K562 (cell line): ENCODE results near the gene PRMT2. TPM values are rescaled to one million over a fixed set of nuclear protein-coding genes. Genes with fewer than 3 reads are reported as not detected.

Source experiments
- ARHGAP35 ChIP-seq: fragments of 450-650 bp; IDR thresholded peaks from 2 replicates; pipeline ENCODE4 v1.6.1; 2018; ENCODE audit not compliant: partially characterized antibody
- CBX1 ChIP-seq: sonication (generic); IDR thresholded peaks from 2 replicates; pipeline ENCODE4 v1.6.1; 2016; ENCODE audit warnings: antibody characterized with exemption, low read depth, mild to moderate bottlenecking
- CC2D1A ChIP-seq: fragments of 450-650 bp; IDR thresholded peaks from 2 replicates; pipeline ENCODE4 v1.6.1; 2017; ENCODE audit warnings: mild to moderate bottlenecking
- CEBPB ChIP-seq: fragments of 450-650 bp; IDR thresholded peaks from 2 replicates; pipeline ENCODE4 v1.6.1; 2016; ENCODE audit warnings: missing genetic modification characterization, missing compliant biosample characterization
- DACH1 ChIP-seq: fragments of 450-650 bp; IDR thresholded peaks from 2 replicates; pipeline ENCODE4 v1.6.1; 2018; ENCODE audit not compliant: partially characterized antibody
- HDAC8 ChIP-seq: fragments of 450-650 bp; IDR thresholded peaks from 2 replicates; pipeline ENCODE4 v1.6.1; 2016; ENCODE audit warnings: mild to moderate bottlenecking, missing genetic modification characterization, moderate library complexity, missing compliant biosample characterization
- HLTF ChIP-seq: fragments of 450-650 bp; IDR thresholded peaks from 2 replicates; pipeline ENCODE4 v1.6.1; 2016
- JUNB ChIP-seq: fragments of 450-650 bp; formaldehyde crosslinking; conservative IDR thresholded peaks from 2 replicates; pipeline ENCODE4 v1.4.0; 2020; ENCODE audit warnings: mild to moderate bottlenecking
- LCOR ChIP-seq: sonication (generic); formaldehyde crosslinking; IDR thresholded peaks from 2 replicates; pipeline ENCODE4 v1.8.0; 2022; ENCODE audit warnings: mild to moderate bottlenecking, missing genetic modification reagents
- MLX ChIP-seq, 2 experiments: fragments of 450-650 bp in 1 of 2; sonication (generic) in 1 of 2; formaldehyde crosslinking; conservative IDR thresholded peaks; 2 replicates each; pipeline versions ENCODE4 v1.4.0 to v1.8.1; 2020 to 2022; ENCODE audit warnings: mild to moderate bottlenecking in 1 of 2, missing genetic modification reagents in 1 of 2
- NR2C2 ChIP-seq, 2 experiments: fragments of 200-800 bp in 1 of 2; sonication (Bioruptor generic) in 1 of 2; sonication (generic) in 1 of 2; formaldehyde crosslinking in 1 of 2; IDR thresholded peaks; 2 replicates each; pipeline versions ENCODE4 v1.6.1 to v1.8.0; 2016 to 2022; ENCODE audit warnings: mild to moderate bottlenecking in 1 of 2, missing compliant biosample characterization in 1 of 2, missing genetic modification characterization in 1 of 2, missing genetic modification reagents in 1 of 2
- PTTG1 ChIP-seq: fragments of 450-650 bp; IDR thresholded peaks from 2 replicates; pipeline ENCODE4 v1.6.1; 2016; ENCODE audit warnings: low read depth, mild to moderate bottlenecking, missing genetic modification characterization, missing compliant biosample characterization
- STAT5B ChIP-seq: fragments of 250-450 bp; sonication (Bioruptor Pico); IDR thresholded peaks from 2 replicates; pipeline ENCODE4 v1.8.0; 2021; ENCODE audit warnings: mild to moderate bottlenecking, inconsistent platforms
- TAF15 ChIP-seq: fragments of 200-400 bp; formaldehyde crosslinking; IDR thresholded peaks from 2 replicates; pipeline ENCODE4 v1.6.1; 2017; ENCODE audit warnings: mild to moderate bottlenecking, low read depth, low read length, moderate library complexity
- TAF7 ChIP-seq: fragments of 450-650 bp; IDR thresholded peaks from 2 replicates; pipeline ENCODE4 v1.6.1; 2016; ENCODE audit warnings: missing genetic modification characterization, missing compliant biosample characterization
- UBTF ChIP-seq, 2 experiments: IDR thresholded peaks; 2 replicates each; pipeline ENCODE4 v1.6.1; 2012; ENCODE audit warnings: improper control_type of control experiment in 2 of 2, low read depth in 2 of 2, low read length in 2 of 2, borderline replicate concordance in 1 of 2
- ZBTB7A ChIP-seq: IDR thresholded peaks from 2 replicates; pipeline ENCODE4 v1.6.1; 2011; ENCODE audit warnings: low read depth, mild to moderate bottlenecking, low read length, moderate library complexity, borderline replicate concordance; ENCODE audit not compliant: control insufficient read depth
- ZNF217 ChIP-seq: sonication (generic); formaldehyde crosslinking; IDR thresholded peaks from 2 replicates; pipeline ENCODE4 v1.8.0; 2022; ENCODE audit warnings: mild to moderate bottlenecking, missing genetic modification reagents
- ZNF253 ChIP-seq: fragments of 250-450 bp; sonication (Bioruptor Pico); conservative IDR thresholded peaks from 2 replicates; pipeline ENCODE4 v1.6.1; 2021; ENCODE audit warnings: mild to moderate bottlenecking
- ZNF655 ChIP-seq: fragments of 250-450 bp; sonication (Bioruptor Pico); IDR thresholded peaks from 2 replicates; pipeline ENCODE4 v1.5.0; 2021
- ZNF780A ChIP-seq: fragments of 250-450 bp; sonication (Bioruptor Pico); IDR thresholded peaks from 2 replicates; pipeline ENCODE4 v1.5.0; 2021; ENCODE audit warnings: mild to moderate bottlenecking
- polyA plus RNA-seq, 8 experiments: library from polyadenylated mRNA; depleted of rRNA in 4 of 8; stranded (reverse) in 5 of 8; unstranded in 3 of 8; fragments of >200 nt; fragmentation: Nextera tagmentation in 2 of 8; fragmentation: Illumina TruSeq in 1 of 8; extraction: Ambion mirVana in 2 of 8; extraction: Trizol in 1 of 8; gene quantifications; 2 replicates each; pipeline versions ENCODE4 v1.2.1 to v1.2.3, GENCODE V29; 2011 to 2014; ENCODE audit warnings: inconsistent platforms in 1 of 8, missing spikeins in 1 of 8
- total RNA-seq, 7 experiments: library from RNA; depleted of rRNA in 6 of 7; stranded (reverse); fragments of >200 nt in 6 of 7; fragmentation: Illumina TruSeq in 2 of 7; extraction: Trizol in 2 of 7; gene quantifications; 2 replicates each; pipeline versions ENCODE4 v1.2.1 to v1.2.3, GENCODE V29; 2011 to 2021; ENCODE audit warnings: low replicate concordance in 1 of 7
- TF ChIP-seq, protein P1 (sequence below): fragments of 450-650 bp; IDR thresholded peaks from 2 replicates; pipeline ENCODE4 v1.6.1; 2016; ENCODE audit warnings: borderline replicate concordance

The PRMT2 gene
- total and polyA plus RNA-seq, 9 of the 15 experiments (the other 6 are each of a cell fraction or from before 2014, with no cell fraction given) = 37.2 to 85.7 (median 59.3) TPM

DNA sequence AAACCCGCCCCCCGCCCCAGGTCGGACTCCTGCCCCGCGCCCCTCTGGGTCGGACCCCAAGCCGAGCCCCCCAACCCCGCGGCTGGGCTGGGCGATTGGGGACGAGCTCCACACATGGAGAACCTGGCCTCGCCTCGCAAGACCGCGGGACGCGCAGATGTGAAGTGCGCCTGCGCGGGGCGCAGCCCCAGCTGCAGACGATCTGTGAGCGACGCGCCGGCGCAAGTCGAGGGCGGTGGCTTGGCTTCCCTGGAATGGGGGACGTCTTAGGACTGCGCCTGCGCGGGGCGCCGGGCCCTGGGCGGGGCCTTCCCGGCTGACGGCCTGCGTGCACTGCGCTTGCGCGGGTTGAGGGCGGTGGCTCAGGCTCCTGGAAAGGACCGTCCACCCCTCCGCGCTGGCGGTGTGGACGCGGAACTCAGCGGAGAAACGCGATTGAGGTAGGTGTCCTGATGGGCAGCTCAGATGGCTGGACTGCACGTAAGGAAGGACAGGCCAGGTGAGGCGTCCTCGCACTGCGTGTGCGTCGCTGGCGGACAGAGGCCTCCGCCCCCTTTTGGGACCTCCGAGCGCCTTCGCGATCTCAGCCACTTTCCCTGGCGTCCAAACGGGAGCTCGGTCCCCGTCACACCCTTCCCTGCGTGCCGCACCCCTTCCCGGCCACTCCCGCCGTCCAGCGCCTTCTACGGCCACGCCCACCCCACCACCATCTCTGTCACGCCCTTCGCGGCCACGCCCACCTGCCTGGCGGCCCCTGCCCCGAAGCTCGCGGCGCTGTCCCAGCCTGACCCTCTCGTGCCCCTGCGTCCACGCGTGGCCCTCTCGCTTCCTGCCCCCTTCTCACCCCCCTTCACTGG, at the start of gene PRMT2 (continued):
- no peak for TF ChIP-seq UBTF (IDR thresholded peaks at IDR 0.05; ENCODE audit: borderline replicate concordance in 1 of 2, low read depth in 2 of 2, low read length in 2 of 2)
- TF ChIP-seq ARHGAP35 = no peak
- TF ChIP-seq JUNB (CRISPR knock-in tag) = no peak
- TF ChIP-seq ZBTB7A = peak; percentile 59; the same call in 1 of the 2 replicates
- TF ChIP-seq HDAC8 (tag) = no peak
- no peak for TF ChIP-seq DACH1
- TF ChIP-seq TAF7 = peak; percentile 69; the same call in 1 of the 2 replicates
- TF ChIP-seq ZNF253 (CRISPR knock-in tag) = 0 out of 2 replicates have a peak, but pooled peaks have one; percentile 55
- TF ChIP-seq TAF15 = no peak
- no peak; the same call in none of the 2 replicates for TF ChIP-seq CBX1
- TF ChIP-seq ZNF655 (CRISPR knock-in tag) = no peak
- peak; percentile 86 for TF ChIP-seq NR2C2 (CRISPR knock-in tag; IDR thresholded peaks at IDR 0.05)
- no peak; the same call in 1 of the 2 replicates for TF ChIP-seq NR2C2 (tag; IDR thresholded peaks at IDR 0.05)
- TF ChIP-seq MLX (CRISPR knock-in tag; conservative IDR thresholded peaks at IDR 0.05) = peak; percentile 41 to 64; a peak in 1 of 4 replicates
- TF ChIP-seq PTTG1 (tag) = no peak
- TF ChIP-seq HLTF = peak; percentile 69; the same call in 1 of the 2 replicates
- TF ChIP-seq, protein P1, sequence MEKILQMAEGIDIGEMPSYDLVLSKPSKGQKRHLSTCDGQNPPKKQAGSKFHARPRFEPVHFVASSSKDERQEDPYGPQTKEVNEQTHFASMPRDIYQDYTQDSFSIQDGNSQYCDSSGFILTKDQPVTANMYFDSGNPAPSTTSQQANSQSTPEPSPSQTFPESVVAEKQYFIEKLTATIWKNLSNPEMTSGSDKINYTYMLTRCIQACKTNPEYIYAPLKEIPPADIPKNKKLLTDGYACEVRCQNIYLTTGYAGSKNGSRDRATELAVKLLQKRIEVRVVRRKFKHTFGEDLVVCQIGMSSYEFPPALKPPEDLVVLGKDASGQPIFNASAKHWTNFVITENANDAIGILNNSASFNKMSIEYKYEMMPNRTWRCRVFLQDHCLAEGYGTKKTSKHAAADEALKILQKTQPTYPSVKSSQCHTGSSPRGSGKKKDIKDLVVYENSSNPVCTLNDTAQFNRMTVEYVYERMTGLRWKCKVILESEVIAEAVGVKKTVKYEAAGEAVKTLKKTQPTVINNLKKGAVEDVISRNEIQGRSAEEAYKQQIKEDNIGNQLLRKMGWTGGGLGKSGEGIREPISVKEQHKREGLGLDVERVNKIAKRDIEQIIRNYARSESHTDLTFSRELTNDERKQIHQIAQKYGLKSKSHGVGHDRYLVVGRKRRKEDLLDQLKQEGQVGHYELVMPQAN = peak; percentile 97
- TF ChIP-seq STAT5B (CRISPR knock-in tag) = no peak
- no peak for TF ChIP-seq ZNF780A
- TF ChIP-seq CEBPB (tag) = no peak
- TF ChIP-seq LCOR (CRISPR knock-in tag) = no peak; the same call in 1 of the 2 replicates
- TF ChIP-seq CC2D1A = no peak
- no peak for TF ChIP-seq ZNF217
